Neuron (in vitro differentiated cells): ENCODE results near the gene FUZ.

Source experiments
- H2AFZ ChIP-seq: one replicate; pipeline ENCODE4 v1.6.1; 2013; ENCODE audit warnings: low read depth, mild to moderate bottlenecking, inconsistent platforms, low read length, moderate library complexity
- H3K27me3 ChIP-seq: one replicate; pipeline ENCODE4 v1.6.1; 2013; ENCODE audit warnings: low read length; ENCODE audit not compliant: insufficient read depth
- H3K36me3 ChIP-seq: one replicate; pipeline ENCODE4 v1.6.1; 2013; ENCODE audit warnings: low read length; ENCODE audit not compliant: insufficient read depth
- H3K4me1 ChIP-seq: one replicate; pipeline ENCODE4 v1.6.1; 2013; ENCODE audit warnings: low read length; ENCODE audit not compliant: insufficient read depth
- H3K4me3 ChIP-seq: 2 replicates; pipeline ENCODE4 v1.5.1; 2013; ENCODE audit warnings: mild to moderate bottlenecking, low read length, moderate library complexity
- H3K9me3 ChIP-seq: one replicate; pipeline ENCODE4 v1.6.1; 2013; ENCODE audit warnings: low read length

Gene FUZ

GRCh38 chr19:49791776-49792445 is 21.2 kb downstream of the FUZ start:
- peaks cover 60% of the 10 kb centered on the region for H3K36me3 ChIP-seq
- no peaks in the 10 kb centered on the region for H3K4me1 ChIP-seq
- H2AFZ ChIP-seq, result no peak overlapping the region
- H3K4me3 ChIP-seq, result no peak overlapping the region
- H3K9me3 ChIP-seq, result no peaks in the 10 kb centered on the region
- no peaks in the 10 kb centered on the region for H3K27me3 ChIP-seq

GRCh38 chr19:49790866-49791265 is 22.2 kb downstream of the FUZ start:
- H3K4me1 ChIP-seq, result no peaks in the 10 kb centered on the region
- no peaks in the 10 kb centered on the region for H3K27me3 ChIP-seq
- no peak overlapping the region for H3K4me3 ChIP-seq
- H3K9me3 ChIP-seq, result no peaks in the 10 kb centered on the region
- H2AFZ ChIP-seq, result no peak overlapping the region
- H3K36me3 ChIP-seq, result peaks cover 55% of the 10 kb centered on the region

- no peaks in the 10 kb centered on the region for H3K4me1 ChIP-seq
- no peak overlapping the region for H2AFZ ChIP-seq
- peaks cover 51% of the 10 kb centered on the region for H3K36me3 ChIP-seq
- H3K9me3 ChIP-seq, result no peaks in the 10 kb centered on the region
- no peaks in the 10 kb centered on the region for H3K27me3 ChIP-seq
- no peak overlapping the region for H3K4me3 ChIP-seq
Observed at GRCh38 chr19:49788857-49789256, 24.2 kb downstream of the FUZ start.

- H3K36me3 ChIP-seq, result peaks cover 52% of the 10 kb centered on the region
- H3K4me3 ChIP-seq, result no peak overlapping the region
- H3K4me1 ChIP-seq, result no peaks in the 10 kb centered on the region
- H3K9me3 ChIP-seq, result no peaks in the 10 kb centered on the region
- H2AFZ ChIP-seq, result no peak overlapping the region
- no peaks in the 10 kb centered on the region for H3K27me3 ChIP-seq
Observed at GRCh38 chr19:49787746-49788145, 25.3 kb downstream of the FUZ start.

- no peaks in the 10 kb centered on the region for H3K9me3 ChIP-seq
- H2AFZ ChIP-seq, result no peak overlapping the region
- no peaks in the 10 kb centered on the region for H3K4me1 ChIP-seq
- H3K36me3 ChIP-seq, result peaks cover 54% of the 10 kb centered on the region
- H3K4me3 ChIP-seq, result no peak overlapping the region
- H3K27me3 ChIP-seq, result no peaks in the 10 kb centered on the region
Observed at GRCh38 chr19:49786376-49786820, 26.7 kb downstream of the FUZ start.

GRCh38 chr19:49782515-49782914 is 30.6 kb downstream of the FUZ start:
- Histone ChIP-seq H3K4me3 (no peak overlapping the region), H3K36me3 (peaks cover 35% of the 10 kb centered on the region), H3K9me3 (no peaks in the 10 kb centered on the region), H2AFZ (no peak overlapping the region), H3K4me1 (no peaks in the 10 kb centered on the region), H3K27me3 (no peaks in the 10 kb centered on the region)

GRCh38 chr19:49781394-49781793 is 31.7 kb downstream of the FUZ start:
- Histone ChIP-seq H3K4me1 (no peaks in the 10 kb centered on the region), H3K27me3 (no peaks in the 10 kb centered on the region), H3K9me3 (no peaks in the 10 kb centered on the region), H3K4me3 (no peak overlapping the region), H2AFZ (no peak overlapping the region), H3K36me3 (peaks cover 31% of the 10 kb centered on the region)

GRCh38 chr19:49780861-49781260 is 32.2 kb downstream of the FUZ start:
- Histone ChIP-seq H3K4me1 (no peaks in the 10 kb centered on the region), H2AFZ (no peak overlapping the region), H3K9me3 (no peaks in the 10 kb centered on the region), H3K4me3 (no peak overlapping the region), H3K27me3 (no peaks in the 10 kb centered on the region), H3K36me3 (peaks cover 28% of the 10 kb centered on the region)

- Histone ChIP-seq H3K36me3 (peaks cover 23% of the 10 kb centered on the region), H3K9me3 (no peaks in the 10 kb centered on the region), H3K4me3 (no peak overlapping the region), H2AFZ (no peak overlapping the region), H3K4me1 (no peaks in the 10 kb centered on the region), H3K27me3 (no peaks in the 10 kb centered on the region)
Observed at GRCh38 chr19:49779731-49780555, 33.1 kb downstream of the FUZ start.

GRCh38 chr19:49776371-49776764 is 36.7 kb downstream of the FUZ start:
- Histone ChIP-seq H3K4me1 (no peaks in the 10 kb centered on the region), H3K27me3 (no peaks in the 10 kb centered on the region), H2AFZ (no peak overlapping the region), H3K9me3 (no peaks in the 10 kb centered on the region), H3K36me3 (peaks cover 2% of the 10 kb centered on the region), H3K4me3 (no peak overlapping the region)

- Histone ChIP-seq H3K9me3 (no peaks in the 10 kb centered on the region), H3K4me3 (no peak overlapping the region), H3K27me3 (no peaks in the 10 kb centered on the region), H3K4me1 (no peaks in the 10 kb centered on the region), H2AFZ (no peak overlapping the region), H3K36me3 (peaks cover 2% of the 10 kb centered on the region)
Observed at GRCh38 chr19:49775742-49776370, 37.2 kb downstream of the FUZ start.

GRCh38 chr19:49774969-49775368 is 38.1 kb downstream of the FUZ start:
- Histone ChIP-seq H3K36me3 (no peaks in the 10 kb centered on the region), H2AFZ (no peak overlapping the region), H3K4me3 (no peak overlapping the region), H3K4me1 (no peaks in the 10 kb centered on the region), H3K27me3 (no peaks in the 10 kb centered on the region), H3K9me3 (no peaks in the 10 kb centered on the region)

- no peaks in the 10 kb centered on the region for H3K4me1 ChIP-seq
- no peaks in the 10 kb centered on the region for H3K9me3 ChIP-seq
- no peak overlapping the region for H3K4me3 ChIP-seq
- no peaks in the 10 kb centered on the region for H3K27me3 ChIP-seq
- no peaks in the 10 kb centered on the region for H3K36me3 ChIP-seq
- H2AFZ ChIP-seq, result no peak overlapping the region
Observed at GRCh38 chr19:49773663-49774350, 39.3 kb downstream of the FUZ start.
